Small intestine (tissue), 7 donors: ENCODE results near the gene RAB19. TPM values are rescaled to one million over a fixed set of nuclear protein-coding genes. Genes with fewer than 3 reads are reported as not detected.
A peak's percentile ranks its signal among the peaks of the same experiment; 100 is the strongest.

Experiments
- DNase-seq, 2 donors: peaks; one replicate each; pipeline versions ENCODE4 v3.0.0 to v3.0.0-alpha.2; 2013
- FAIRE-seq: peaks from 2 replicates; lab custom pipeline; 2012; peaks lifted over from hg19 to GRCh38; lab: Jason Lieb, UNC
- H3K27ac ChIP-seq, 3 donors: one replicate each; pipeline ENCODE4 v1.5.1; 2013; ENCODE audit warnings: low read length in 2 of 3, mild to moderate bottlenecking in 2 of 3, control low read depth in 1 of 3, inconsistent platforms in 1 of 3, low read depth in 1 of 3, moderate library complexity in 1 of 3
- H3K27me3 ChIP-seq, 3 donors: one replicate each; pipeline ENCODE4 v1.6.1; 2013; ENCODE audit warnings: low read length in 3 of 3, inconsistent platforms in 1 of 3; ENCODE audit not compliant: control insufficient read depth in 3 of 3, insufficient read depth in 3 of 3
- H3K36me3 ChIP-seq, 3 donors: one replicate each; pipeline ENCODE4 v1.6.1; 2013; ENCODE audit warnings: low read length in 3 of 3, inconsistent platforms in 1 of 3, low read depth in 1 of 3, mild to moderate bottlenecking in 1 of 3, moderate library complexity in 1 of 3; ENCODE audit not compliant: control insufficient read depth in 3 of 3, insufficient read depth in 2 of 3
- H3K4me1 ChIP-seq, 3 donors: one replicate each; pipeline ENCODE4 v1.6.1; 2013; ENCODE audit warnings: low read length in 2 of 3, inconsistent platforms in 1 of 3, low read depth in 1 of 3, mild to moderate bottlenecking in 1 of 3, moderate library complexity in 1 of 3; ENCODE audit not compliant: control insufficient read depth in 3 of 3, insufficient read depth in 2 of 3
- H3K4me3 ChIP-seq, 3 donors: one replicate each; pipeline ENCODE4 v1.5.1; 2013; ENCODE audit warnings: low read length in 3 of 3, control low read depth in 1 of 3, inconsistent platforms in 1 of 3, low read depth in 1 of 3, mild to moderate bottlenecking in 1 of 3, moderate library complexity in 1 of 3
- H3K9me3 ChIP-seq, 2 donors: one replicate each; pipeline ENCODE4 v1.6.1; 2013; ENCODE audit warnings: low read depth in 1 of 2, low read length in 1 of 2; ENCODE audit not compliant: control insufficient read depth in 2 of 2, insufficient read depth in 1 of 2
- whole genome bisulfite sequencing, 3 donors: extraction: QIAGEN DNeasy Blood & Tissue Kit; methylation state at CpG; one replicate each; pipeline ENCODE4 v1.1.7; 2013; 5-methylcytosine and 5-hydroxymethylcytosine counted together
- polyA plus RNA-seq, 4 donors: library from polyadenylated mRNA; stranded (reverse) in 3 of 4; unstranded in 1 of 4; fragments of 200-250 nt in 3 of 4; fragments of 120-200 nt in 1 of 4; gene quantifications; one replicate each; pipeline versions ENCODE4 v1.2.1 to v1.2.3, GENCODE V29; 2013
- donor health status: healthy with polysubstance abuse.
- donor health status: control.
- donor health status: control.
- donor health status: Bipolar disorder and iron deficiency.
- donor health status: healthy.

Gene RAB19
- polyA plus RNA-seq, 4 donors, result 1.6 to 4.9 (median 2.2) TPM; not detected in 1

DNA sequence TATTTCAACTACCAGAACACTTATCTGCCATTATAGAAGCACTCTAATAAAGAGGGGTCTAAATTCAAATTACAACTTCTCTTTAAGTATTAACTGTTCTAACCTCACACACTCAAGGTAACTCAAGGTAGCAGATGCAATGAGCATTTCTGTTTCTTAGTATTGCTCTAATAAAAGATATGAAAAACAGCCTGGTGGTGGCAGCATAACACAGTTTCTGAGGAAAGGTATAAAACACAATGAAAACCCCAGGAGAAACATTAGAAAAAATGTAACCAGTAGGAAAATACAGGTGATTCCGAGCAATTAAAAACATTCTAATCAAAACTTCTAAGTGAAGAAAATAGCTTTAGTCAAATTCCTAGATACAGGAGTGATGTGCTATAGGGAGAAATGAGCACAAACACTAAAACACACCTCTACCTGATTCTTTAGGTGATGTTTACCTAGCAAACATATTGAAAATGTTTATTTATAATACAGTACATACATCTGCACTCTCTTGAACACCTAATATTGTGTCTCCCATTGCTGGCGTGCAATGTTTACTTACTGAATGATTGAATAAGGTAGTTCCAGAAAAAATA, 72.0 kb downstream of the RAB19 start:
- Histone ChIP-seq H3K9me3 (no peaks in the 10 kb centered on the region), H3K4me1 (peaks cover 0 to 4% (median 4%) of the 10 kb centered on the region in 3 donors), H3K4me3 (no peak overlapping the region), H3K27ac (no peak overlapping the region), H3K27me3 (no peaks in the 10 kb centered on the region), H3K36me3 (peaks cover 0 to 17% (median 6%) of the 10 kb centered on the region in 3 donors)
- DNase-seq (peak; percentile 73 to 76), FAIRE-seq (no peak)
- 13 to 43% (median 26%) methylated on average over 2 of the region's 2 CpGs for WGBS, 3 donors

GRCh38 chr7:140476698-140477261, 72.9 kb downstream of the RAB19 start:
- peak overlapping the region in 1 of 3 donors; percentile 93 for H3K4me3 ChIP-seq
- peak overlapping the region in 2 of 3 donors; percentile 54 to 94 for H3K27ac ChIP-seq
- FAIRE-seq (no peak), DNase-seq (no peak)
- peaks cover 0 to 4% (median 4%) of the 10 kb centered on the region in 3 donors for H3K4me1 ChIP-seq
- WGBS, 3 donors, result 15 to 58% (median 30%) methylated on average over 11 of the region's 11 CpGs
- no peaks in the 10 kb centered on the region for H3K27me3 ChIP-seq
- H3K9me3 ChIP-seq, result no peaks in the 10 kb centered on the region
- peaks cover 0 to 10% (median 0%) of the 10 kb centered on the region in 3 donors for H3K36me3 ChIP-seq

Other genes with a start within 250 kb of the RAB19 start
- 10 to 100 TPM in 1 of 4 donors, 1 to 10 TPM in 3; 6.2 to 14.1 (median 7.9) TPM for gene KDM7A, start 227.1 kb upstream of the RAB19 start, polyA plus RNA-seq
- 10 to 100 TPM; 14.1 to 31.9 (median 17.8) TPM for gene SLC37A3, start 5.5 kb upstream of the RAB19 start, polyA plus RNA-seq
- gene MKRN1, start 75.4 kb downstream of the RAB19 start, polyA plus RNA-seq, result 10 to 100 TPM; 57.7 to 90.4 (median 70.1) TPM
- 1 to 10 TPM in 3 of 4 donors, not detected in 1; 3.0 to 7.0 (median 5.7) TPM for gene DENND2A, start 236.8 kb downstream of the RAB19 start, polyA plus RNA-seq